Measurements from ENCODE around the gene E2F2. TPM values are rescaled to one million over a fixed set of nuclear protein-coding genes. Genes with fewer than 3 reads are reported as not detected.

E2F2 gene
- total and polyA plus RNA-seq, 2 of the 13 experiments (the other 11 are each of a cell fraction or from before 2014, with no cell fraction given) = 0.65 to 6.6 TPM

DNA sequence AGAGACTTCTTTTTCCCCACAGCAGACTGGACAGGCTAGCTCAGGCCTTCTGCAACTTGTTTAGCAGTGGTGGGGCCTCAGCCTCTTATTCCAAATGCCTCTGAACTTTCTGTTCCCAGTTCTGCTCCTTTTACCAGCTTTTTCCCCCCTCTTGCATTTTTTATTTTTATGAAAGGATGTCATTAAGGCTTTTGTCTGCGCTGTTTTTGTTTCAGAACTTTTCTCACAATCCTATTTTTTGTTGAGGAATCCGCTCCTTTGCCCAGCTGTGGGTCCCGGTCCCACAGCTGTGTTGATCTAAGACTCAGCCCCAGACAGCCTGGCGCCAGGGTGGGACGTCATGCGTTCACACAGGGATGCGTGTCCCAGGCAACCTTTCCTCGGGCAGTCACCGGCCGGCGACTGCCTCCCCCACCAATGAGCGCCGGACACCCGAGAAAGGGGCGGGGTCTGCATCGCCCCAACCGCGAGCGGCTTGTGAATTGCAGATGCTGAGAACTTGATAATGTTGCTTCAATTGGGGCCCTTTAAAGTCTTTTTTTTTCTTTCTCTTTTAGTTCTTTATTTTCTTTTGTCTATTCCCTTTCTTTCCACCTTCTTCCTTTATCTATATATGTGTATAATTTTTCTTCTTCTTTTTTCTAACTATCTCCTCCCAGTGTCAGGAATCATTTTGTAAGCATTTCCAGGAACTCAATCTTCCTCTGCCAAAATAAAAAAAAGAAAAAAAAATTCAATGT, 31.3 kb upstream of the E2F2 start (continued):
- TF ChIP-seq, protein P1, sequence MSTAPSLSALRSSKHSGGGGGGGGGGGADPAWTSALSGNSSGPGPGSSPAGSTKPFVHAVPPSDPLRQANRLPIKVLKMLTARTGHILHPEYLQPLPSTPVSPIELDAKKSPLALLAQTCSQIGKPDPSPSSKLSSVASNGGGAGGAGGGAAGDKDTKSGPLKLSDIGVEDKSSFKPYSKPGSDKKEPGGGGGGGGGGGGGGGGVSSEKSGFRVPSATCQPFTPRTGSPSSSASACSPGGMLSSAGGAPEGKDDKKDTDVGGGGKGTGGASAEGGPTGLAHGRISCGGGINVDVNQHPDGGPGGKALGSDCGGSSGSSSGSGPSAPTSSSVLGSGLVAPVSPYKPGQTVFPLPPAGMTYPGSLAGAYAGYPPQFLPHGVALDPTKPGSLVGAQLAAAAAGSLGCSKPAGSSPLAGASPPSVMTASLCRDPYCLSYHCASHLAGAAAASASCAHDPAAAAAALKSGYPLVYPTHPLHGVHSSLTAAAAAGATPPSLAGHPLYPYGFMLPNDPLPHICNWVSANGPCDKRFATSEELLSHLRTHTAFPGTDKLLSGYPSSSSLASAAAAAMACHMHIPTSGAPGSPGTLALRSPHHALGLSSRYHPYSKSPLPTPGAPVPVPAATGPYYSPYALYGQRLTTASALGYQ (CRISPR knock-in tag; IDR thresholded peaks at IDR 0.05) = no peak; the same call in 1 of the 2 replicates
- TF ChIP-seq ASH2L (IDR thresholded peaks at IDR 0.05; ENCODE audit: insufficient read length, low read depth, low read length) (peak; percentile 81), REL (CRISPR knock-in tag; conservative IDR thresholded peaks at IDR 0.05) (no peak), FOXA3 (CRISPR knock-in tag; IDR thresholded peaks at IDR 0.05) (peak; percentile 92), ZBTB8A (CRISPR knock-in tag; IDR thresholded peaks at IDR 0.05; ENCODE audit: borderline replicate concordance, low read depth) (no peak), SKI (IDR thresholded peaks at IDR 0.05; ENCODE audit: partially characterized antibody) (peak; percentile 94), TOPORS (CRISPR knock-in tag; IDR thresholded peaks at IDR 0.05) (no peak), RBAK (CRISPR knock-in tag; IDR thresholded peaks at IDR 0.05) (no peak), ZNF609 (CRISPR knock-in tag; IDR thresholded peaks at IDR 0.05; ENCODE audit: borderline replicate concordance) (peak; percentile 65; the same call in 1 of the 2 replicates), TRIM24 (CRISPR knock-in tag; IDR thresholded peaks at IDR 0.05) (no peak), FOXK2 (IDR thresholded peaks at IDR 0.05) (0 out of 2 replicates have a peak, but pooled peaks have one; percentile 12), ZBTB46 (CRISPR knock-in tag; IDR thresholded peaks at IDR 0.05; ENCODE audit: borderline replicate concordance) (no peak), SETDB1 (CRISPR knock-in tag; IDR thresholded peaks at IDR 0.05; ENCODE audit: borderline replicate concordance) (no peak), HNRNPL (IDR thresholded peaks at IDR 0.05; ENCODE audit: low read depth, low read length) (no peak), CERS6 (CRISPR knock-in tag; IDR thresholded peaks at IDR 0.05) (no peak), ZNF572 (CRISPR knock-in tag; IDR thresholded peaks at IDR 0.05) (no peak), ZNF317 (CRISPR knock-in tag; IDR thresholded peaks at IDR 0.05) (no peak)
- TF ChIP-seq, protein P2, sequence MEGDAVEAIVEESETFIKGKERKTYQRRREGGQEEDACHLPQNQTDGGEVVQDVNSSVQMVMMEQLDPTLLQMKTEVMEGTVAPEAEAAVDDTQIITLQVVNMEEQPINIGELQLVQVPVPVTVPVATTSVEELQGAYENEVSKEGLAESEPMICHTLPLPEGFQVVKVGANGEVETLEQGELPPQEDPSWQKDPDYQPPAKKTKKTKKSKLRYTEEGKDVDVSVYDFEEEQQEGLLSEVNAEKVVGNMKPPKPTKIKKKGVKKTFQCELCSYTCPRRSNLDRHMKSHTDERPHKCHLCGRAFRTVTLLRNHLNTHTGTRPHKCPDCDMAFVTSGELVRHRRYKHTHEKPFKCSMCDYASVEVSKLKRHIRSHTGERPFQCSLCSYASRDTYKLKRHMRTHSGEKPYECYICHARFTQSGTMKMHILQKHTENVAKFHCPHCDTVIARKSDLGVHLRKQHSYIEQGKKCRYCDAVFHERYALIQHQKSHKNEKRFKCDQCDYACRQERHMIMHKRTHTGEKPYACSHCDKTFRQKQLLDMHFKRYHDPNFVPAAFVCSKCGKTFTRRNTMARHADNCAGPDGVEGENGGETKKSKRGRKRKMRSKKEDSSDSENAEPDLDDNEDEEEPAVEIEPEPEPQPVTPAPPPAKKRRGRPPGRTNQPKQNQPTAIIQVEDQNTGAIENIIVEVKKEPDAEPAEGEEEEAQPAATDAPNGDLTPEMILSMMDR (CRISPR knock-in tag; IDR thresholded peaks at IDR 0.05) = no peak

Measured in HepG2 (cell line).